HUES6 (cell line): Measurements from ENCODE around the gene ATP10A.

Experiments
- H3K27ac ChIP-seq: 2 replicates; pipeline ENCODE4 v1.7.0; 2013; ENCODE audit warnings: low read depth, mild to moderate bottlenecking, low read length, inconsistent platforms
- H3K27me3 ChIP-seq: 2 replicates; pipeline ENCODE4 v1.6.1; 2013; ENCODE audit warnings: low read length; ENCODE audit not compliant: control insufficient read depth, insufficient read depth
- H3K36me3 ChIP-seq: 2 replicates; pipeline ENCODE4 v1.6.1; 2013; ENCODE audit warnings: low read length; ENCODE audit not compliant: control insufficient read depth, insufficient read depth
- H3K4me1 ChIP-seq: 2 replicates; pipeline ENCODE4 v1.6.1; 2013; ENCODE audit warnings: low read length; ENCODE audit not compliant: control insufficient read depth, insufficient read depth
- H3K4me3 ChIP-seq: 2 replicates; pipeline ENCODE4 v1.5.1; 2013; ENCODE audit warnings: low read depth, low read length
- H3K9ac ChIP-seq: one replicate; pipeline ENCODE4 v1.6.1; 2013; ENCODE audit warnings: mild to moderate bottlenecking, low read length
- H3K9me3 ChIP-seq: 2 replicates; pipeline ENCODE4 v1.6.1; 2013; ENCODE audit warnings: low read depth, low read length; ENCODE audit not compliant: control insufficient read depth, insufficient read depth

Gene ATP10A

GRCh38 chr15:25844076-25844475 is 19.1 kb downstream of the ATP10A start:
- peaks cover 15% of the 10 kb centered on the region for H3K4me1 ChIP-seq
- H3K9ac ChIP-seq = no peak overlapping the region
- H3K27ac ChIP-seq = no peak overlapping the region
- H3K36me3 ChIP-seq = no peaks in the 10 kb centered on the region
- no peaks in the 10 kb centered on the region for H3K9me3 ChIP-seq
- H3K4me3 ChIP-seq = no peak overlapping the region
- H3K27me3 ChIP-seq = no peaks in the 10 kb centered on the region

GRCh38 chr15:25839638-25840156 is 23.4 kb downstream of the ATP10A start:
- Histone ChIP-seq H3K4me3 (no peak overlapping the region), H3K36me3 (no peaks in the 10 kb centered on the region), H3K27ac (no peak overlapping the region), H3K4me1 (no peaks in the 10 kb centered on the region; the same call in 1 of the 2 replicates), H3K9ac (no peak overlapping the region), H3K9me3 (no peaks in the 10 kb centered on the region), H3K27me3 (no peaks in the 10 kb centered on the region)

GRCh38 chr15:25838871-25839195 is 24.3 kb downstream of the ATP10A start:
- Histone ChIP-seq H3K27ac (no peak overlapping the region), H3K4me1 (no peaks in the 10 kb centered on the region), H3K9me3 (no peaks in the 10 kb centered on the region), H3K27me3 (no peaks in the 10 kb centered on the region), H3K4me3 (no peak overlapping the region), H3K36me3 (no peaks in the 10 kb centered on the region), H3K9ac (no peak overlapping the region)

- H3K9me3 ChIP-seq = no peaks in the 10 kb centered on the region
- H3K27me3 ChIP-seq = no peaks in the 10 kb centered on the region
- no peaks in the 10 kb centered on the region for H3K4me1 ChIP-seq
- no peak overlapping the region for H3K4me3 ChIP-seq
- H3K36me3 ChIP-seq = no peaks in the 10 kb centered on the region
- no peak overlapping the region for H3K9ac ChIP-seq
- H3K27ac ChIP-seq = no peak overlapping the region
Observed at GRCh38 chr15:25838191-25838870, 24.8 kb downstream of the ATP10A start.

- H3K27ac ChIP-seq = no peak overlapping the region
- H3K27me3 ChIP-seq = no peaks in the 10 kb centered on the region
- no peaks in the 10 kb centered on the region for H3K9me3 ChIP-seq
- H3K36me3 ChIP-seq = no peaks in the 10 kb centered on the region
- H3K4me3 ChIP-seq = no peak overlapping the region
- H3K4me1 ChIP-seq = peaks cover 5% of the 10 kb centered on the region
- H3K9ac ChIP-seq = no peak overlapping the region
Observed at GRCh38 chr15:25832158-25832557, 31.0 kb downstream of the ATP10A start.

- Histone ChIP-seq H3K4me3 (no peak overlapping the region), H3K36me3 (no peaks in the 10 kb centered on the region), H3K9ac (no peak overlapping the region), H3K4me1 (peaks cover 5% of the 10 kb centered on the region), H3K27me3 (no peaks in the 10 kb centered on the region), H3K9me3 (no peaks in the 10 kb centered on the region), H3K27ac (no peak overlapping the region)
Observed at GRCh38 chr15:25830844-25831451, 32.2 kb downstream of the ATP10A start.

- Histone ChIP-seq H3K36me3 (no peaks in the 10 kb centered on the region), H3K27ac (no peak overlapping the region), H3K9me3 (no peaks in the 10 kb centered on the region), H3K4me1 (peaks cover 5% of the 10 kb centered on the region), H3K9ac (no peak overlapping the region), H3K4me3 (no peak overlapping the region), H3K27me3 (no peaks in the 10 kb centered on the region)
Observed at GRCh38 chr15:25829073-25829472, 34.1 kb downstream of the ATP10A start.

- no peaks in the 10 kb centered on the region for H3K27me3 ChIP-seq
- H3K4me3 ChIP-seq = no peak overlapping the region
- H3K9ac ChIP-seq = no peak overlapping the region
- H3K4me1 ChIP-seq = peaks cover 5% of the 10 kb centered on the region
- H3K27ac ChIP-seq = no peak overlapping the region
- no peaks in the 10 kb centered on the region for H3K9me3 ChIP-seq
- no peaks in the 10 kb centered on the region for H3K36me3 ChIP-seq
Observed at GRCh38 chr15:25825207-25825606, 37.9 kb downstream of the ATP10A start.

GRCh38 chr15:25824618-25825017 is 38.5 kb downstream of the ATP10A start:
- no peak overlapping the region for H3K27ac ChIP-seq
- no peaks in the 10 kb centered on the region for H3K9me3 ChIP-seq
- no peak overlapping the region for H3K9ac ChIP-seq
- H3K4me3 ChIP-seq = no peak overlapping the region
- no peaks in the 10 kb centered on the region for H3K27me3 ChIP-seq
- peaks cover 3% of the 10 kb centered on the region for H3K4me1 ChIP-seq
- H3K36me3 ChIP-seq = no peaks in the 10 kb centered on the region

GRCh38 chr15:25812845-25813244 is 50.3 kb downstream of the ATP10A start:
- no peaks in the 10 kb centered on the region for H3K27me3 ChIP-seq
- no peaks in the 10 kb centered on the region for H3K9me3 ChIP-seq
- H3K4me1 ChIP-seq = peaks cover 9% of the 10 kb centered on the region
- no peak overlapping the region for H3K4me3 ChIP-seq
- no peak overlapping the region for H3K27ac ChIP-seq
- no peak overlapping the region for H3K9ac ChIP-seq
- no peaks in the 10 kb centered on the region for H3K36me3 ChIP-seq

- Histone ChIP-seq H3K27me3 (no peaks in the 10 kb centered on the region), H3K4me3 (no peak overlapping the region), H3K9ac (no peak overlapping the region), H3K9me3 (no peaks in the 10 kb centered on the region), H3K36me3 (no peaks in the 10 kb centered on the region), H3K27ac (no peak overlapping the region), H3K4me1 (peaks cover 9% of the 10 kb centered on the region)
Observed at GRCh38 chr15:25812073-25812472, 51.1 kb downstream of the ATP10A start.
